ENCODE results near the gene ZNF324. TPM values are rescaled to one million over a fixed set of nuclear protein-coding genes. Genes with fewer than 3 reads are reported as not detected.

The ZNF324 gene
- total and polyA plus RNA-seq, 9 of the 15 experiments (the other 6 are each of a cell fraction or from before 2014, with no cell fraction given): 0.92 to 16.4 (median 5.3) TPM

GRCh38 chr19:58519355-58520256 lies 52.7 kb downstream of the ZNF324 start, which contains the start of gene ZBTB45 (continued):
- TF ChIP-seq RNF219 (CRISPR knock-in tag; IDR thresholded peaks at IDR 0.05) (no peak), NEUROD1 (IDR thresholded peaks at IDR 0.05; ENCODE audit: borderline replicate concordance, low read depth, low read length, partially characterized antibody) (peak; percentile 75), E2F5 (CRISPR knock-in tag; IDR thresholded peaks at IDR 0.05) (0 out of 2 replicates have a peak, but pooled peaks have one; percentile 45), ZNF274 (IDR thresholded peaks at IDR 0.05; ENCODE audit: borderline replicate concordance, low read depth, low read length) (no peak), ELK3 (CRISPR knock-in tag; IDR thresholded peaks at IDR 0.05) (no peak), RBM22 (IDR thresholded peaks at IDR 0.05; ENCODE audit: low read depth, low read length, poor library complexity, severe bottlenecking) (peak; percentile 98), CLOCK (CRISPR knock-in tag; IDR thresholded peaks at IDR 0.05; ENCODE audit: borderline replicate concordance) (no peak), TCF15 (CRISPR knock-in tag; IDR thresholded peaks at IDR 0.05) (no peak), HDGF (IDR thresholded peaks at IDR 0.05) (no peak), KAT2B (IDR thresholded peaks at IDR 0.05; ENCODE audit: low read depth, low read length) (no peak), CREBBP (IDR thresholded peaks at IDR 0.05; ENCODE audit: low read depth, low read length) (no peak), KDM4B (IDR thresholded peaks at IDR 0.05; ENCODE audit: borderline replicate concordance in 2 of 2, low read depth in 1 of 2) (peak in 1 of 2 experiments; percentile 99; a peak in 2 of 4 replicates), E2F1 (CRISPR knock-in tag; IDR thresholded peaks at IDR 0.05) (peak; percentile 78; the same call in 1 of the 2 replicates), PTBP1 (IDR thresholded peaks at IDR 0.05; ENCODE audit: low read depth, low read length) (peak; percentile 64; the same call in 1 of the 2 replicates)

All from K562 (cell line).